Activated T-helper 1 cell treated with Interleukin-2 at 50 U/mL for 16 hours (primary cell): ENCODE measurements around the gene AP2A1.
A peak's percentile ranks its signal among the peaks of the same experiment; 100 is the strongest.

Experiments used
- DNase-seq: peaks from one replicate; pipeline ENCODE4 v3.0.0-alpha.2; 2020; ENCODE audit warnings: low read depth

The AP2A1 gene

GRCh38 chr19:49839713-49840112, 72.9 kb downstream of the AP2A1 start:
- no peak for DNase-seq

- no peak for DNase-seq
These were observed 73.5 kb downstream of the AP2A1 start for GRCh38 chr19:49840321-49840720.

- no peak for DNase-seq
These were observed 74.0 kb downstream of the AP2A1 start for GRCh38 chr19:49840736-49841249.

- no peak for DNase-seq
These were observed 76.5 kb downstream of the AP2A1 start for GRCh38 chr19:49843265-49843664.

- no peak for DNase-seq
These were observed 77.6 kb downstream of the AP2A1 start for GRCh38 chr19:49844138-49845095.

- no peak for DNase-seq
These were observed 78.6 kb downstream of the AP2A1 start for GRCh38 chr19:49845414-49845813.

GRCh38 chr19:49846408-49846807, 79.6 kb downstream of the AP2A1 start:
- DNase-seq = no peak

- no peak for DNase-seq
These were observed 81.2 kb downstream of the AP2A1 start for GRCh38 chr19:49847731-49848696.

GRCh38 chr19:49848938-49849337, 82.1 kb downstream of the AP2A1 start:
- no peak for DNase-seq

- no peak for DNase-seq
These were observed 82.8 kb downstream of the AP2A1 start for GRCh38 chr19:49849433-49850220.

GRCh38 chr19:49850221-49850486, 83.4 kb downstream of the AP2A1 start:
- DNase-seq = no peak

- DNase-seq = peak; percentile 79
These were observed 83.9 kb downstream of the AP2A1 start, which contains the start of gene PTOV1 for GRCh38 chr19:49850487-49851342. Gene PTOV1, plus strand, starts transcription at chr19:49851159.

- no peak for DNase-seq
These were observed 84.9 kb downstream of the AP2A1 start for GRCh38 chr19:49851456-49852259.

- DNase-seq = no peak
These were observed 85.9 kb downstream of the AP2A1 start for GRCh38 chr19:49852631-49853126.

GRCh38 chr19:49853852-49854377, 87.1 kb downstream of the AP2A1 start:
- no peak for DNase-seq

GRCh38 chr19:49854378-49855263, 87.8 kb downstream of the AP2A1 start:
- no peak for DNase-seq

GRCh38 chr19:49855277-49855675, 88.5 kb downstream of the AP2A1 start:
- no peak for DNase-seq
